Measurements from ENCODE around the gene NAT16. TPM values are rescaled to one million over a fixed set of nuclear protein-coding genes. Genes with fewer than 3 reads are reported as not detected.

The NAT16 gene
- total RNA-seq, 1 donor: not detected

DNA sequence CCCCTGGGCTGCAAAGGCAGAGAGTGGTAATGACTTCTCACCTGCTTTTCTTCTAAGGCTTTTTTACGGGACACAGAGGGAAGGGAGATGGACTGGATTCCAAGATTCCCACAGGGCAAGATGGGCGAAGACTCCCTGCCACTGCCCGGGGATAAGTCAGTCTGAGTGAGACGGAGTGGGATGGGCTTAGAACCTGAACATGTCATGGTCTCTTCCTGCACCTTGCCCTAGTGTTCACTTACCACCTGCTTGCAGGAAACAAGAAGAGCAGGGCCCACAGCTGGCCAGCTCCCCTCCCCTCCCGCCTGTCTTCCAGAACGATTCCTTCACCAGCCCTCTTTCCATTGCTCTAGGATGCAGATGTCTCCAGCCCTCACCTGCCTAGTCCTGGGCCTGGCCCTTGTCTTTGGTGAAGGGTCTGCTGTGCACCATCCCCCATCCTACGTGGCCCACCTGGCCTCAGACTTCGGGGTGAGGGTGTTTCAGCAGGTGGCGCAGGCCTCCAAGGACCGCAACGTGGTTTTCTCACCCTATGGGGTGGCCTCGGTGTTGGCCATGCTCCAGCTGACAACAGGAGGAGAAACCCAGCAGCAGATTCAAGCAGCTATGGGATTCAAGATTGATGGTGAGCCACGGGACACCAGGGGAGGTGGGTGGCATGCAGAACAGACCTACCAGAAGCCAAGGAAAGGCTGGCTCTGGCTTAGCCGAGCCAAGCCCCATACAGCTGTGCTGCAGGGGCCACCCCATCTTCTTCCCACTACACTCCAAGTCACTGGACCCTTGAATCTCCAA, 51.9 kb downstream of the NAT16 start:
- peaks cover 47% of the 10 kb centered on the region for H3K36me3 ChIP-seq (ENCODE audit: insufficient read depth, low read length)
- peaks cover 24% of the 10 kb centered on the region for H3K79me2 ChIP-seq (ENCODE audit: insufficient read depth, low read length)
- peak overlapping the region; percentile 98 for H3K27ac ChIP-seq (ENCODE audit: low read depth, low read length)
- peak overlapping the region; percentile 82 for H3K4me3 ChIP-seq (ENCODE audit: insufficient read depth, low read length)
- H3K27me3 ChIP-seq (ENCODE audit: insufficient read depth, low read length): no peaks in the 10 kb centered on the region
- H3K4me2 ChIP-seq (ENCODE audit: insufficient read depth, low read length): peak overlapping the region; percentile 98
- H3K9me3 ChIP-seq (ENCODE audit: low read depth, low read length): no peaks in the 10 kb centered on the region
- peaks cover 51% of the 10 kb centered on the region for H3K4me1 ChIP-seq (ENCODE audit: insufficient read depth, low read length)
- TF ChIP-seq, protein P1, sequence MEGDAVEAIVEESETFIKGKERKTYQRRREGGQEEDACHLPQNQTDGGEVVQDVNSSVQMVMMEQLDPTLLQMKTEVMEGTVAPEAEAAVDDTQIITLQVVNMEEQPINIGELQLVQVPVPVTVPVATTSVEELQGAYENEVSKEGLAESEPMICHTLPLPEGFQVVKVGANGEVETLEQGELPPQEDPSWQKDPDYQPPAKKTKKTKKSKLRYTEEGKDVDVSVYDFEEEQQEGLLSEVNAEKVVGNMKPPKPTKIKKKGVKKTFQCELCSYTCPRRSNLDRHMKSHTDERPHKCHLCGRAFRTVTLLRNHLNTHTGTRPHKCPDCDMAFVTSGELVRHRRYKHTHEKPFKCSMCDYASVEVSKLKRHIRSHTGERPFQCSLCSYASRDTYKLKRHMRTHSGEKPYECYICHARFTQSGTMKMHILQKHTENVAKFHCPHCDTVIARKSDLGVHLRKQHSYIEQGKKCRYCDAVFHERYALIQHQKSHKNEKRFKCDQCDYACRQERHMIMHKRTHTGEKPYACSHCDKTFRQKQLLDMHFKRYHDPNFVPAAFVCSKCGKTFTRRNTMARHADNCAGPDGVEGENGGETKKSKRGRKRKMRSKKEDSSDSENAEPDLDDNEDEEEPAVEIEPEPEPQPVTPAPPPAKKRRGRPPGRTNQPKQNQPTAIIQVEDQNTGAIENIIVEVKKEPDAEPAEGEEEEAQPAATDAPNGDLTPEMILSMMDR (IDR thresholded peaks at IDR 0.05; ENCODE audit: extremely low read depth, low read depth, low read length): no peak
- no peak overlapping the region for H2AFZ ChIP-seq (ENCODE audit: low read length)
- peak; percentile 69 for DNase-seq (ENCODE audit: insufficient read length, low spot score, missing footprints)
- H4K20me1 ChIP-seq (ENCODE audit: insufficient read depth, low read length): peaks cover 32% of the 10 kb centered on the region

DNA sequence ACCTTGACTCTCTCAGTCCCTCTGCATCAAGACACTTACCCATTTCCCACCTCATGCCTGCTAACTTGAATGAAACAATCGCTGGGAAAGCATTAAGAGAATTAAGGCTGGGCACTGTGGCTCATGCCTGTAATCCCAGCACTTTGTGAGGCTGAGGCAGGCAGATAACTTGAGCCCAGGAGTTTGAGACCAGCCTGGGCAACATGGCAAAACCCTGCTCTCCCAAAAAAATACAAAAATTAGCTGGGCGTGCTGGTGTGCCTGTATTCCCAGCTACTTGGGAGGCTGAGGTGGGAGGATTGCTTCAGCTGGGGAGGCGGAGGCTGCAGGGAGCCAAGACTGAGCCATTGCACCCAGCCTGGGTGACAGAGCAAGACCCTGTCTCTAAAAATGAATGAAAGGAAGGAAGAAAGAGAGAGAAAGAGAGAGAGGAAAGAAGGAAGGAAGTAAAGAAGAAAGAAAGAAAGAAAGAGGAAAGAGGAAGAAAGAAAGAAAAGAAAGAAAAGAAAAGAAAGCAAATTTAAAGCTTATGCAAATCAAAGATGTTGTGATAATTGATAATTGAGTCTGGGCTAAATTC, 52.5 kb downstream of the NAT16 start:
- Histone ChIP-seq H2AFZ (ENCODE audit: low read length) (no peak overlapping the region), H4K20me1 (ENCODE audit: insufficient read depth, low read length) (peaks cover 31% of the 10 kb centered on the region)

DNA sequence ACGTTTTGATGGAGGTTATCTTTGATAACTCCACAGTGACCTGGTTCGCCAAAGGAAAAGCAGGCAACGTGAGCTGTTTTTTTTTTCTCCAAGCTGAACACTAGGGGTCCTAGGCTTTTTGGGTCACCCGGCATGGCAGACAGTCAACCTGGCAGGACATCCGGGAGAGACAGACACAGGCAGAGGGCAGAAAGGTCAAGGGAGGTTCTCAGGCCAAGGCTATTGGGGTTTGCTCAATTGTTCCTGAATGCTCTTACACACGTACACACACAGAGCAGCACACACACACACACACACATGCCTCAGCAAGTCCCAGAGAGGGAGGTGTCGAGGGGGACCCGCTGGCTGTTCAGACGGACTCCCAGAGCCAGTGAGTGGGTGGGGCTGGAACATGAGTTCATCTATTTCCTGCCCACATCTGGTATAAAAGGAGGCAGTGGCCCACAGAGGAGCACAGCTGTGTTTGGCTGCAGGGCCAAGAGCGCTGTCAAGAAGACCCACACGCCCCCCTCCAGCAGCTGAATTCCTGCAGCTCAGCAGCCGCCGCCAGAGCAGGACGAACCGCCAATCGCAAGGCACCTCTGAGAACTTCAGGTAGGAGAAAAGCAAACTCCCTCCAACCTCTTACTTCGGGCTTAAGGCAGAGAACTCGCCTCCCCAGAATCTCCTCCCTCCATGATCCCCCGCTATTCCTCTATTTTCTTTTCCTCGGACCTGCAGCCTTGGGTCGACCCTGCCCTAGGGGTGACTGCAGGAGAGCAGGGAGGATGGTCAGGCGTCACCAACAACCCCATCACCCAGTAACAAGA, 53.2 kb downstream of the NAT16 start, which contains the start of gene SERPINE1:
Gene SERPINE1 (plus strand): TSS at position 454 of the 809 bp plus-strand sequence. CDS start 1,290 bp downstream, outside the sequence.
- peak within 1 kb of the TSS; percentile 98 for H3K27ac ChIP-seq (ENCODE audit: low read depth, low read length)
- no peaks in the 10 kb centered on the region for H3K9me3 ChIP-seq (ENCODE audit: low read depth, low read length)
- peaks cover 27% of the 10 kb centered on the region for H4K20me1 ChIP-seq (ENCODE audit: insufficient read depth, low read length)
- peak; percentile 95 for DNase-seq (ENCODE audit: insufficient read length, low spot score, missing footprints)
- peaks cover 57% of the 10 kb centered on the region for H3K4me1 ChIP-seq (ENCODE audit: insufficient read depth, low read length)
- no peak within 1 kb of the TSS for H2AFZ ChIP-seq (ENCODE audit: low read length)
- no peaks in the 10 kb centered on the region for H3K27me3 ChIP-seq (ENCODE audit: insufficient read depth, low read length)
- peaks cover 27% of the 10 kb centered on the region for H3K79me2 ChIP-seq (ENCODE audit: insufficient read depth, low read length)
- peaks cover 37% of the 10 kb centered on the region for H3K36me3 ChIP-seq (ENCODE audit: insufficient read depth, low read length)
- TF ChIP-seq, protein P1 (IDR thresholded peaks at IDR 0.05; ENCODE audit: extremely low read depth, low read depth, low read length): peak; percentile 38
- peak within 1 kb of the TSS; percentile 98 for H3K4me2 ChIP-seq (ENCODE audit: insufficient read depth, low read length)
- peak within 1 kb of the TSS; percentile 82 for H3K4me3 ChIP-seq (ENCODE audit: insufficient read depth, low read length)

More for the DNA sequence above, 52.5 kb downstream of the NAT16 start:
- H3K4me3 ChIP-seq (ENCODE audit: insufficient read depth, low read length): peak overlapping the region; percentile 82
- H3K36me3 ChIP-seq (ENCODE audit: insufficient read depth, low read length): peaks cover 42% of the 10 kb centered on the region
- TF ChIP-seq, protein P1 (IDR thresholded peaks at IDR 0.05; ENCODE audit: extremely low read depth, low read depth, low read length): no peak
- H3K4me1 ChIP-seq (ENCODE audit: insufficient read depth, low read length): peaks cover 56% of the 10 kb centered on the region
- H3K27me3 ChIP-seq (ENCODE audit: insufficient read depth, low read length): no peaks in the 10 kb centered on the region
- H3K4me2 ChIP-seq (ENCODE audit: insufficient read depth, low read length): peak overlapping the region; percentile 98
- peaks cover 27% of the 10 kb centered on the region for H3K79me2 ChIP-seq (ENCODE audit: insufficient read depth, low read length)
- H3K9me3 ChIP-seq (ENCODE audit: low read depth, low read length): no peaks in the 10 kb centered on the region
- H3K27ac ChIP-seq (ENCODE audit: low read depth, low read length): peak overlapping the region; percentile 98
- no peak for DNase-seq (ENCODE audit: insufficient read length, low spot score, missing footprints)

All from osteoblast (primary cell).